Measurements from ENCODE around the gene IFNA21.
"Not testable (repeated sequence)": the region's sequence is repeated elsewhere in the genome, so short reads cannot be mapped to it uniquely, and the experiment has no call there.

The IFNA21 gene

DNA sequence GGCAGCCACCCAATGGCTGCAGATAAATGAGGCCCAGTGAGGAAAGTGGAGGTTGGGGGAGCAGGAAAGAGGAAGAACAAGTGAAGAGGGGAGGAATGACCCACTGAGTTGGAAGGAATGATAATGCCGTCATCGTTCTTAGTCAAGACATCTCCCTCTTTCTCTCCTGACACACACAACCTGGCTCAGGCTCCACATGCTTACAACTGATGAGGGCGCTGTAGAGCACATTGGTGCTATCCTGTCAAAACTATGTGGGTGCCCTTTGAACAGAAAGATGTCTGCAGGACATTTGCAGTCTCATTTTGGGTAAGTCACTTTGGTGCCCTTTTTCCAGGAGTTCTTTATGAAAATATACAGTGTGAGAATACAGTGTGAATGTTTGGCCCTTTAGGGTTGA, 30.7 kb downstream of the IFNA21 start:
- TF ChIP-seq, protein P1, sequence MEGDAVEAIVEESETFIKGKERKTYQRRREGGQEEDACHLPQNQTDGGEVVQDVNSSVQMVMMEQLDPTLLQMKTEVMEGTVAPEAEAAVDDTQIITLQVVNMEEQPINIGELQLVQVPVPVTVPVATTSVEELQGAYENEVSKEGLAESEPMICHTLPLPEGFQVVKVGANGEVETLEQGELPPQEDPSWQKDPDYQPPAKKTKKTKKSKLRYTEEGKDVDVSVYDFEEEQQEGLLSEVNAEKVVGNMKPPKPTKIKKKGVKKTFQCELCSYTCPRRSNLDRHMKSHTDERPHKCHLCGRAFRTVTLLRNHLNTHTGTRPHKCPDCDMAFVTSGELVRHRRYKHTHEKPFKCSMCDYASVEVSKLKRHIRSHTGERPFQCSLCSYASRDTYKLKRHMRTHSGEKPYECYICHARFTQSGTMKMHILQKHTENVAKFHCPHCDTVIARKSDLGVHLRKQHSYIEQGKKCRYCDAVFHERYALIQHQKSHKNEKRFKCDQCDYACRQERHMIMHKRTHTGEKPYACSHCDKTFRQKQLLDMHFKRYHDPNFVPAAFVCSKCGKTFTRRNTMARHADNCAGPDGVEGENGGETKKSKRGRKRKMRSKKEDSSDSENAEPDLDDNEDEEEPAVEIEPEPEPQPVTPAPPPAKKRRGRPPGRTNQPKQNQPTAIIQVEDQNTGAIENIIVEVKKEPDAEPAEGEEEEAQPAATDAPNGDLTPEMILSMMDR (conservative IDR thresholded peaks at IDR 0.05; ENCODE audit: control insufficient read depth, insufficient read depth, low read depth, low read length) = no peak
- H3K4me3 ChIP-seq (ENCODE audit: control insufficient read depth, low read depth, low read length) = no peak overlapping the region
- no peak for DNase-seq (ENCODE audit: low read depth)

DNA sequence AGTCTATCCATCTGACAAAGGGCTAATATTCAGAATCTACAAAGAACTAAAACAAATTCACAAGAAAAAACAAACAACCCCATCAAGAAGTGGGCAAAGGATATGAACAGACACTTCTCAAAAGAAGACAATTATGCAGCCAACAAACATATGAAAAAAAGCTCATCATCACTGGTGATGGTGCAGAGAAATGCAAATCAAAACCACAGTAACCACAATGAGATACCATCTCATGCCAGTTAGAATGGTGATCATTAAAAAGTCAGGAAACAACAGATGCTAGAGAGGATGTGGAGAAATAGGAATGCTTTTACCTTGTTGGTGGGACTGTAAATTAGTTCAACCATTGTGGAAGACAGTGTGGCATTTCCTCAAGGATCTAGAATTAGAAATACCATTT, 38.3 kb downstream of the IFNA21 start:
- DNase-seq (ENCODE audit: low read depth); H3K4me3 ChIP-seq (ENCODE audit: control insufficient read depth, low read depth, low read length): not testable (repeated sequence)

DNA sequence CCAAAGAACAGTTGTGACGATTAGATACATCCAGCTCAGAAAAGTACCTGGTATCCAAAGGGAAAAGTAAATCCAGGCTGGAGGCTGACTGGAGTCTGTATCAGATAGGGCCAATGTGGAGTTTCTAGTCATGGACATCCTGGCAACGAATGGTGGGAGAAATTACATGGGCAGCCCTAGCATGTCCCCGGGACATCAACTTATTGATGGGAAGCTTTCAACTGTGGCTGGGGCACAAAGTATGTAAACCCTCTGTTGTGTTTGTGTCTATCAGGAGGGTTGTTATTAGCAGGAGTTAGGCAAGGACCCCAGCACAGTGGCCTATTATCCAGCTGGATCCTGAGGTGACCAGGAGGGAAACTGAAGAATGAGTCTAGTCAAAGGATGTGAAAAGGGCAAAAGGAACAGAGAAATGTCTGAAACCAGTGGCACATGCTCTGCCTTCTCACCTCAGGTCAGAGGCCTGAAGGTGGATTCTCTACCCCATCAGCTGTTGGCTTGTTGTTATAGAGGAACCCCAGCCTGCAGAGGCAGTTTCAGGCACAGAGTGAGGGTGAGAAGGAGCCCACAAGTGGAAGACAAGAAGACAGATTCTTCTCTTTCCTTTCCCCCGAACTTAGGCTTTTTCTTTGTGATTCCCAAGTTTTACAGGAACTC, 44.7 kb downstream of the IFNA21 start:
- DNase-seq (ENCODE audit: low read depth) = no peak
- H3K4me3 ChIP-seq (ENCODE audit: control insufficient read depth, low read depth, low read length) = no peak overlapping the region
- TF ChIP-seq, protein P1 (conservative IDR thresholded peaks at IDR 0.05; ENCODE audit: control insufficient read depth, insufficient read depth, low read depth, low read length) = no peak

DNA sequence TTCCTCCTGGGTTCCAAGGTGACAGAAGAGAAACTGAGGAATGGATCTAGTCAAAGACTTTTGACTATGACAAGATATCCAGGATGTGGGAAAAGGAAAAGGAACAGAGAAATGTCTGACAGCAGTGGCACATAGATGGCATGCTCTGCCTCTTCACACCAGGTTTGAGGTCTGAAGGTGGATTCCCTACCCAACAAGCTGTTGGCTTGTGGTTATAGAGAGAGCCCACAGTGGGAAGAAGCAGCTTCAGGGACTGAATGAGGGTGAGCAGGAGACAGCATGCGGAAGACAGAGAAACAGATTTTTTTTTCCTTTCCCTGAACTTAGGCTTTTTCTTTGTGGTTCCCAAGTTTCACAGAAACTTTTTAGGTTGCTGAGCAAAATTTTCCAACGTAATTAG, 45.4 kb downstream of the IFNA21 start:
- DNase-seq (ENCODE audit: low read depth) = no peak
- no peak overlapping the region for H3K4me3 ChIP-seq (ENCODE audit: control insufficient read depth, low read depth, low read length)
- TF ChIP-seq, protein P1 (conservative IDR thresholded peaks at IDR 0.05; ENCODE audit: control insufficient read depth, insufficient read depth, low read depth, low read length) = no peak

DNA sequence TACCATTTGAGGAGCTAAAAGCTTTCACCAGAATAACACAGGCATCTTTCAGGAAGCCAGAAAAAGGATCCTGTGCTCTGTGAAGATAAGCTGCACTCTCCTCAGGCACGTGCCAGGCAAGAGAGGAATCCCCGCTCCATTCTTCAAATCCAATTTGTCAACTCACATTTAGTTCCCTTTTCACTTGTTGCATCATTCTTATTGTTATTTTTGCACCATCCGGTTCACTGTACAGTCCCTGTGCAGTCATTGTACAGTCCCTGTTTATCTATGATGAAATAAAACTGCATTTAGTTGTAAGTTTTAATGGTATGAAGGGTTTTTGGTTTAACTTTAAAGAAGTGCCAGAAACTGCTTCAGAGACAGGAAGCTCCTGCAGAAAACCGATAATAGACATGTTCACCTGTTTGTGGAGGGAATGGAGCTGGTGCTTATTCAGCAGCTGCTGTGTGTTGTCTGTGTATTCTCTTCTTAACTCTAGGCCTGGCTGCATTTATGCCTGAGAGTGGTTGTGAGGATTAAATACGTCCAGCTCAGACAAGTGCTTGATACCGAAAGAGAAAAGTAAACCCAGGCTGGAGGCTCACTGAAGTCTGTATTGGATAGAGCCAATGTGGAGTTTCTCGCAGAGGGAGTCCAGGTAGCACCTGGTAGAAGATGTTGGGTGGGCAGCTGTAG, 47.2 kb downstream of the IFNA21 start:
- H3K4me3 ChIP-seq (ENCODE audit: control insufficient read depth, low read depth, low read length) = no peak overlapping the region
- TF ChIP-seq, protein P1 (conservative IDR thresholded peaks at IDR 0.05; ENCODE audit: control insufficient read depth, insufficient read depth, low read depth, low read length) = no peak
- DNase-seq (ENCODE audit: low read depth) = no peak
